H1 (cell line): ENCODE results near the gene KIAA0040. TPM values are rescaled to one million over a fixed set of nuclear protein-coding genes. Genes with fewer than 3 reads are reported as not detected.

Source experiments
- BACH1 ChIP-seq: IDR thresholded peaks from 2 replicates; pipeline ENCODE4 v1.6.1; 2012; ENCODE audit warnings: low read length, improper control_type of control experiment
- CBX8 ChIP-seq: fragments of 300-800, 300-1000 bp; sonication (generic); IDR thresholded peaks from 2 replicates; pipeline ENCODE4 v1.7.1; 2016; ENCODE audit warnings: low read depth, low read length, borderline replicate concordance
- CHD1 ChIP-seq: IDR thresholded peaks from 2 replicates; pipeline ENCODE4 v1.6.1; 2012; ENCODE audit warnings: low read depth, low read length, improper control_type of control experiment
- CREB1 ChIP-seq: IDR thresholded peaks from 2 replicates; pipeline ENCODE4 v1.6.1; 2012; ENCODE audit warnings: inconsistent platforms
- CTBP2 ChIP-seq: IDR thresholded peaks from 2 replicates; pipeline ENCODE4 v1.7.0; 2011; ENCODE audit warnings: borderline replicate concordance, mild to moderate bottlenecking, moderate library complexity, mixed read lengths, low read length; ENCODE audit not compliant: insufficient read depth, insufficient read length
- CTCF ChIP-seq, 3 experiments: IDR thresholded peaks; 1 replicate in 2 of 3; 2 replicates in 1 of 3; pipeline versions ENCODE4 v1.5.1 to v1.6.1; 2011; ENCODE audit warnings: low read length in 3 of 3, mild to moderate bottlenecking in 3 of 3, inconsistent platforms in 2 of 3, low read depth in 1 of 3, moderate library complexity in 1 of 3; ENCODE audit not compliant: insufficient read depth in 1 of 3; ENCODE audit errors: control extremely low read depth in 1 of 3
- FOSL1 ChIP-seq: IDR thresholded peaks from 2 replicates; pipeline ENCODE4 v1.6.1; 2011; ENCODE audit warnings: mild to moderate bottlenecking, low read depth, low read length, moderate library complexity; ENCODE audit not compliant: insufficient read depth
- GABPA ChIP-seq: IDR thresholded peaks from 2 replicates; pipeline ENCODE4 v1.6.1; 2011; ENCODE audit warnings: mild to moderate bottlenecking, low read length, moderate library complexity, borderline replicate concordance; ENCODE audit not compliant: insufficient read depth
- HDAC6 ChIP-seq: IDR thresholded peaks from one replicate; pipeline ENCODE4 v1.7.1; 2012; ENCODE audit warnings: low read depth, mild to moderate bottlenecking, inconsistent platforms, low read length, moderate library complexity
- JUN ChIP-seq: IDR thresholded peaks from 2 replicates; pipeline ENCODE4 v1.6.1; 2011; ENCODE audit warnings: low read depth, mild to moderate bottlenecking, improper control_type of control experiment, low read length
- POU5F1 ChIP-seq: IDR thresholded peaks from 2 replicates; pipeline ENCODE4 v1.6.1; 2011; ENCODE audit warnings: low read depth, mild to moderate bottlenecking, low read length, moderate library complexity
- RBBP5 ChIP-seq: IDR thresholded peaks from 2 replicates; pipeline ENCODE4 v1.7.1; 2012; ENCODE audit warnings: low read depth, mild to moderate bottlenecking, inconsistent platforms, low read length, moderate library complexity, borderline replicate concordance
- RNF2 ChIP-seq: fragments of 200-900, 300-1000 bp; sonication (generic); IDR thresholded peaks from 2 replicates; pipeline ENCODE4 v1.7.1; 2016; ENCODE audit warnings: borderline replicate concordance, low read depth, mild to moderate bottlenecking, antibody characterized with exemption, low read length; ENCODE audit not compliant: poor library complexity, severe bottlenecking; ENCODE audit errors: missing control alignments
- SIN3A ChIP-seq, 2 experiments: IDR thresholded peaks in 1 of 2; conservative IDR thresholded peaks in 1 of 2; 2 replicates each; pipeline ENCODE4 v1.6.1; 2011 to 2012; ENCODE audit warnings: low read length in 2 of 2, improper control_type of control experiment in 1 of 2, low read depth in 1 of 2, mild to moderate bottlenecking in 1 of 2
- SP1 ChIP-seq: IDR thresholded peaks from 2 replicates; pipeline ENCODE4 v1.6.1; 2011; ENCODE audit warnings: low read depth, low read length
- TEAD4 ChIP-seq: IDR thresholded peaks from 2 replicates; pipeline ENCODE4 v1.6.1; 2012; ENCODE audit warnings: low read depth, low read length, inconsistent platforms, mixed read lengths
- polyA plus RNA-seq, 7 experiments: library from polyadenylated mRNA; depleted of rRNA in 3 of 7; stranded (reverse) in 5 of 7; unstranded in 2 of 7; fragments of >200 nt in 5 of 7; fragments of 200-250 nt in 2 of 7; gene quantifications; 1 replicate in 5 of 7; 2 replicates in 1 of 7; 4 replicates in 1 of 7; pipeline versions ENCODE4 v1.2.1 to v1.2.3, GENCODE V29; 2011 to 2013; ENCODE audit warnings: missing spikeins in 2 of 7, mixed read lengths in 2 of 7
- total RNA-seq: library from RNA; stranded (reverse); fragmentation: NEBNext Ultra II Directional; extraction: Animal tissue kit (Norgen Biotek cat#: 25700); gene quantifications from 2 replicates; pipeline ENCODE4 v1.2.1, GENCODE V29; 2021
- TF ChIP-seq, protein P1 (sequence below): IDR thresholded peaks from 2 replicates; pipeline ENCODE4 v1.6.1; 2012; ENCODE audit warnings: inconsistent platforms

Gene KIAA0040
- total and polyA plus RNA-seq, 2 of the 8 experiments (the other 6 are each of a cell fraction or from before 2014, with no cell fraction given), result 11.0 to 14.1 TPM

GRCh38 chr1:175192111-175192629 is 406 bp downstream of the KIAA0040 start (continued):
- no peak for TF ChIP-seq RNF2
- no peak for TF ChIP-seq RBBP5
- no peak for TF ChIP-seq GABPA
- TF ChIP-seq BACH1, result no peak
- TF ChIP-seq CHD1, result no peak
- TF ChIP-seq POU5F1, result no peak
- no peak for TF ChIP-seq CREB1
- TF ChIP-seq CBX8, result no peak
- TF ChIP-seq SIN3A (conservative IDR thresholded peaks at IDR 0.05 in 1 of 2, IDR thresholded peaks at IDR 0.05 in 1 of 2; ENCODE audit: low read depth in 1 of 2, low read length in 2 of 2), result 0 out of 4 replicates have a peak, but pooled peaks of 1 of the 2 experiments have one; percentile 45
- TF ChIP-seq, protein P1, sequence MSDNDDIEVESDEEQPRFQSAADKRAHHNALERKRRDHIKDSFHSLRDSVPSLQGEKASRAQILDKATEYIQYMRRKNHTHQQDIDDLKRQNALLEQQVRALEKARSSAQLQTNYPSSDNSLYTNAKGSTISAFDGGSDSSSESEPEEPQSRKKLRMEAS, result no peak
- no peak for TF ChIP-seq JUN
- TF ChIP-seq SP1, result peak; percentile 87
- TF ChIP-seq TEAD4, result no peak
- TF ChIP-seq HDAC6, result no peak
- TF ChIP-seq CTCF (IDR thresholded peaks at IDR 0.05; ENCODE audit: control extremely low read depth in 1 of 3, insufficient read depth in 1 of 3, low read depth in 1 of 3, low read length in 3 of 3), result no peak
- TF ChIP-seq FOSL1, result no peak
- TF ChIP-seq CTBP2, result no peak
